SKM-1 treated with dmso at 0.1 percent for 144 hours (cell line): ENCODE results near the gene FSIP1.

Source experiments
- DNase-seq: peaks from one replicate; lab custom pipeline; 2025; ENCODE audit not compliant: unreplicated experiment; lab: John Stamatoyannopoulos, UW

Gene FSIP1

DNA sequence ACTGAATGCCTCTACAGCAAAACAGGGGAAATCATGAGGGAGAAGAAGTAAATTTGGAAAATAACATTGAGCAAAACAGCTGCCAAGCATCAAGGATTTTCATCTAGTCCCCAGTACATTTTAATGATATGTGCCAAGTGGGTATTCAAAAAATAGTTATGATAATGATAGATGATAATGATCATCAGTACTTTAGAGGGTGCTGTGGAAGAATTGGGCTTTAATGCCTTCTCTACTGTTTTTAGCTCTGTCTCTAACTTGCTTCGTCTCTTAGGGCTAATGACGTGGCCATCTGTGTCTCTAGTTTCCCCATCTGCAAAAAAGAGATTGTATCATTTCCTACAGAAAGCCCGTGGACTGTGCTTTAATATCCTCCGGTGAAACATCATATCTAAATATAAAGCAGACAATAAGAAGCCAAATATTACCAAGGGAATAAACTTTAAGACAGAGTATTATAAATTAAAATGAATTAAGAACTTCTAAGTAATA, 10.2 kb upstream of the FSIP1 start:
- no peak for DNase-seq

DNA sequence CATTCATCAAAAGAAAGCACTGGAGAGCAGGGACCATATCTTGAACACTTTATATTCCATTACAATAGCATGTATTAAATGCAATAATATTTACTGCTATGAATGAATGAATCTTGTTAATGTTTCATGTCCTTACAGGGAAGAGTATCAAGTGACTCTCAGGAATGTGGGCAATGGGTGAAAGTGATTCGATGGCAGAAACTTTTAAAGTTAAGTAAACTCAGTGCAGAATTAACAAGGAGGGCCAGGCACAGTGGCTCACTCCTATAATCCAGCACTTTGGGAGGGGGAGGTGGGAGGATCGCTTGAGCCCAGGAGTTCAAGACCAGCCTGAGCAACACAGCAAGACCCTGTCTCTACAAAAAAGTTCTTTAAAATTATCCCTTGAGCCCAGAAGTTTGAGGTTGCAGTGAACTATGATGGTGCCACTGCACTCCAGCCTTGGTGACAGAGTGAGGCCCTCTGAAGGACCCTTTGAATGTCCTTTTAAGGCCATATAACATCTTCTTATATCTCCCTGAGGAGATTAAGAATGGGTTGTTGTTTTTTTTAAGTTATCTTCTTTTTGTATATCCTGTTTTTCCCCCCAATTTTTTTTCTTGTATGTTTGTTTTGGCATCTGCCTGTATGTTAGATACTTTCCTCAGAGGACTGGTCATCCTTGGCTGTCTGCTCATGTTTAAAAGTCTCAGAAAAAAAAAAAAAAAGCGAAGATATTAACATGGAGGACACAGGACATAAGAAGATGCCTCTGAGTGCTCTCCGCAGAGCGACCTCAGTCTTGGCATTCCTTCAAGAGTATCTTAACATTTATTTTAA, 9.6 kb upstream of the FSIP1 start:
- DNase-seq: no peak

GRCh38 chr15:39789736-39790135, 7.1 kb upstream of the FSIP1 start:
- no peak for DNase-seq

DNA sequence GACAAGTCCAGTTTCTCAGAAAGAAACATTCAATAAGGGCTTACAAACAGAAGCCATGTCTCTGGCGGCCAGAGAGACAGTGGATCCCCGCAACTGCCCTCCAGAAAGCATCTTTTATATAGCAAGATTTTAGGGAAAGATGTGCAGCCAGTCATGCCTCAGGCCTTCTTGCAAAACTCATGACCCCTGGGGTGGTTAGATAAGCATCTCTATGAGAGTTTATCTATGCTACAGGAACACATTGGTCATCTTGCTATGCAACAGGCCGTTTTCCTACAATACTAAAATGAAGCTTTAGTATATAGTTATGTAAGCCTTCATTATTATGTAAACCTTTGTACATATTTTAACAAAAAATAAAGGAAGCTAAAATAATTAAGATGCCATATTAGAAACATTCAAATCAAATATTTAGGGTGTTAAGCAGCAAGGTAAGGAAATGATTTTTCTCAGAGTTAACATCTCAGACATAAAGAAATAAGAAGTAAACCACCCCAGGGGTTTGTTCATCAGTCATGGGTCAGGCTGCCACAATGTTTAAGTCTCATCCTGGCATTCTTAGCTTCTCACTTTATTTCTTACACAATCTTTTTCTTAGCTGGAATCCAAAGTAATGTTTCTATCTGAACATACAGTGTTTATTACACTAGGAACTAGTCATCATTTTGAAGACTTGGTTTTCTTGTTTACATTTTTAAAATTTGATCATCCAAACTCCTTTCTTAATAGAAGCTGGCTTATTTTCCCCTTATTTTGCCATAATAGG, 6.3 kb upstream of the FSIP1 start:
- no peak for DNase-seq

DNA sequence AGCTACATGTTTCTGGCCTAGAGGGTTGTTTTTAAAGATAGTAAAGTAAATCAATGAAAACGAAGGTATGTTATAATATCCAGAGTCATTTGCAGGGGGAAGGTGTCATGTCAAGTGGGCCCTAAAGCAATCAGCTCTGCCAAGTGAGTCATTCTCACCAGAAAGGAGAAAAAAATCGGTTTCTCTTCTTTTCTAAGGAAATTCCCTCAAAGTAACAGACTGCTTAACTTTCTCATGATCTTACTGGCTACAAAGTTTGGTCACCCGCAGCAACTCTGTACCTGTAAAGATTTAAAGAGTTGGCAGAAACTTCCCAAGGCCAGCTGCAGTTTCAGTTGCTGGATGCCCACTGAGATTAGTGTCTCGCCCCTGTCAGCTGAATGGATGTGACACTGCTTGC, 5.5 kb upstream of the FSIP1 start:
- DNase-seq: no peak

GRCh38 chr15:39787479-39787878, 4.8 kb upstream of the FSIP1 start:
- no peak for DNase-seq

GRCh38 chr15:39786447-39787056, 3.9 kb upstream of the FSIP1 start:
- DNase-seq: peak; percentile 50

DNA sequence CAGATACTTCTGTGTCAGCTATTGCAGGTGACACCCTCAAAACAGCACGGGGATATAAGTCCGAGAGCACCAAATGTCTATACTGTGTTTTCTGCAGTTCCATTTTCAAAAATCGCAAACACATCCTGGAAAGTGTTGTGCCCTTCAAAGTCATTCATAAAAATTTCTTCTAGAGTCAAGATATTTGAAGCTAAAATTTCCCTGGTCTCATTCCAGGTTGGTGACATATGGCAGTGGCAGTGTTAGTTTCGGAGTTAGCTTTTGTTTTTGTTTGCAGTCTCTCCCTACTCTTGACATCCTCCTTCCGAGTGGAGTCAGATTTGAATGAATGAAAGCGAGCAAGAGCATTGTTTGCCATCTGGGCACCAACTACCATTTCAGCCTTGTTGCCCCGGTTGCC, 3.2 kb upstream of the FSIP1 start:
- no peak for DNase-seq

GRCh38 chr15:39785139-39785538, 2.5 kb upstream of the FSIP1 start:
- no peak for DNase-seq

GRCh38 chr15:39784638-39785037, 2.0 kb upstream of the FSIP1 start:
- DNase-seq: no peak

DNA sequence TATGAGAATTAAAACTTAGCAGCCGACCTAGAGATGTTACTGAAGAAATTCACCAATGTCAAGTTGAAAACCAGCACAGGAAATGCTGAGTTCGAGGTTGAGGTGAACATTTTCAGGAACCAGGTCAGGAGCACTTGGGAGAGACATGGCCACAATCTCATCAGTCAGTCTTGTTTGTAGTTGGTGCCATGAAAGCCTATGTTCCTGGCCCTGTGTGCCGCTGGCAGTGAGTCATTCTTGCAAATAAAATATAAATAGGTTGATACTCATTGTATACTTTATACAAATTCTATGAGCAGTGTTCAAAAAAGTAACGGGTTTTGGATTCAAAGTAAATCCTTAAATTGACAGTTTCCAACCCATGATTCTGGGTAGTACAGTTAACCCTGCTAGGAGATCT, 1.5 kb upstream of the FSIP1 start:
- DNase-seq: no peak

- no peak for DNase-seq
Observed at GRCh38 chr15:39783244-39783820, 691 bp upstream of the FSIP1 start.

DNA sequence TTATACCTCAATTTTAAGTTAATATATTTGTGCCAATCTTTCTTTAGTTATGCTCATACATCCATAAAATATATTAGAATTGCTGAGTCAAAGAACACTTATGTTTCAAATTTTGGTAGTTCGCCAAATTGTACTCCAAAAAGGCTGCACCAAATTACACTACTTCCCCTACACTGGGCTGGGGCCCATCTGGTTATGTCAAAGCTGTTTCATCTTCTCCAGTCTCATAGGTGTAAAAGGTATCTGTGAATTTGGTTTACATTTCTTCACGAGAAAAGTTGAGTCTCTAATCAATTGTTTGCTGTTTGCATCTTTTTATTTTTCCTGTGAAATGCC, 706 bp downstream of the FSIP1 start:
- DNase-seq: no peak

DNA sequence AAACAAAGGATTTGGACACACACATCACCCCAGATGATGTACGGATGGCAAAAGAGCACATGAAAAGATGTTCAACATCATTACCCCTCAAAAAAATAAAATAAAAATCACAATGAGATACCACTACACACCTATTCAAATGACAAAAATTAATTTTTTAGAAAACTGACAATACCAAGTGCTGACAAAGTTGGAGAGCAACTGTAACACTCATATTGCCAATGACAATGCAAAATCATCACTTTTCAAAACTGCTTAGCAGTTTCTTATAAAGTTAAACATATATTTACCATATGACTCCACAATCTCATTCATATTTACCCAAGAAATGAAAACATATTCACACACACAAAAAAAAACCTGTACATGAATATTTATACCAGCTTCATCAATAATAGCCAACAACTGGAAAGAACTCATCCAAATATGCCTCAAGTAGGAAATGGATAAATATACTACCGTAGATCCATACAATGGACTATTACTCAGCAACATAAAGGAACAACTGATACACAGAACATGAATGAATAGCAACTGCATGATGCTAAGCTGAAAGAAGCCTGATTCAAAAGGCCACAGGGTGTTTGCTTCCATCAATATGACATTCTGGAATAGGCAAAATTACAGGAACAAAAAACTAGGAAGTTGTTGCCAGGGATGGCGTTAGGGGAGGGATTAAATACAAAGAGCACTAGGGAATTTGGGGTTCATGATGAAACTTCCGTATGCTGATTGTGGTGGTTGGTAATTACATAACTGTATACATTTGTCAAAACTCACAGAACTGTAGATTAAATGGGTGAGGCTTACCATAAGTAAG, 1.3 kb downstream of the FSIP1 start:
- DNase-seq: peak; percentile 75

DNA sequence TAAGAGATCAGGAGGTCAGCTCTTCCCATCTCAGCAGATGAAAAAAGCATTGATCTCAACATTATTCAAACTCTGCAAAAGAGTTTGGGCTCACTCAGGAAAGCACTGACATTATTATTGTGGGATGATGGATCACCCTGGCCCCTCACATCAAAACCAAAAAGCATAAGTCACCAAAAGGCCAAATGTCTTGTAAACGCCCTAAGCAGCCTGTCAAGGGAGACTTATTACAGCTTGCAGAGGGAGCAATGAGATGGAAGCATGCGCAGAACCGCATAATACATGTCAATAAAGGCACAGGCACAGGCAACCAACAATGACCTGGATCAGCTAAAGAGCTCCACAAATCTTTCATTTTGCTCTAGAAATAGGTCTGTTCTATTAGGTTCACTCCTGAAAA, 4.6 kb downstream of the FSIP1 start:
- no peak for DNase-seq

- DNase-seq: no peak
Observed at GRCh38 chr15:39777496-39777895, 5.1 kb downstream of the FSIP1 start.

GRCh38 chr15:39776068-39776467, 6.6 kb downstream of the FSIP1 start:
- DNase-seq: no peak

- peak; percentile 26 for DNase-seq
Observed at GRCh38 chr15:39774688-39775267, 7.9 kb downstream of the FSIP1 start.

GRCh38 chr15:39770748-39771689, 11.6 kb downstream of the FSIP1 start:
- DNase-seq: no peak
